Natural killer cell (primary cell): Measurements from ENCODE around the gene TSC22D3. TPM values are rescaled to one million over a fixed set of nuclear protein-coding genes. Genes with fewer than 3 reads are reported as not detected.

Source experiments
- ATAC-seq, 3 donors: fragments of 150-1000 bp in 2 of 3; fragments of 200-7000 bp in 1 of 3; cut with Tn5 transposase; 1 replicate in 1 of 3; 2 replicates in 2 of 3; pipeline ENCODE4 v1.10.0; 2021; ENCODE audit warnings: mild to moderate bottlenecking in 2 of 3, moderate library complexity in 2 of 3
- DNase-seq, 2 donors: peaks; one replicate each; pipeline versions ENCODE4 v3.0.0 to v3.0.0-alpha.2; 2013 to 2021; ENCODE audit warnings: mixed read lengths in 1 of 2
- H3K27ac ChIP-seq: one replicate; pipeline ENCODE4 v1.5.1; 2013; ENCODE audit warnings: mild to moderate bottlenecking, low read length
- H3K27me3 ChIP-seq: one replicate; pipeline ENCODE4 v1.6.1; 2013; ENCODE audit warnings: low read length; ENCODE audit not compliant: control insufficient read depth, insufficient read depth
- H3K36me3 ChIP-seq: one replicate; pipeline ENCODE4 v1.6.1; 2013; ENCODE audit warnings: low read length; ENCODE audit not compliant: control insufficient read depth, insufficient read depth
- H3K4me1 ChIP-seq: one replicate; pipeline ENCODE4 v1.6.1; 2013; ENCODE audit warnings: low read length; ENCODE audit not compliant: control insufficient read depth, insufficient read depth
- H3K4me3 ChIP-seq: one replicate; pipeline ENCODE4 v1.5.1; 2013; ENCODE audit warnings: low read length
- H3K9me3 ChIP-seq: one replicate; pipeline ENCODE4 v1.6.1; 2013; ENCODE audit warnings: low read length; ENCODE audit not compliant: control insufficient read depth, insufficient read depth
- H3K27ac Mint-ChIP-seq, 2 donors: one replicate each; pipeline ENCODE4 v1.8.0; 2022; ENCODE audit warnings: mild to moderate bottlenecking in 2 of 2, mixed read lengths in 2 of 2, moderate library complexity in 1 of 2
- H3K27me3 Mint-ChIP-seq, 2 donors: one replicate each; pipeline ENCODE4 v1.8.0; 2022; ENCODE audit warnings: low read depth in 2 of 2, mixed read lengths in 2 of 2
- H3K36me3 Mint-ChIP-seq: one replicate; pipeline ENCODE4 v1.8.0; 2022; ENCODE audit warnings: mixed read lengths
- H3K4me1 Mint-ChIP-seq, 2 donors: one replicate each; pipeline ENCODE4 v1.8.0; 2022; ENCODE audit warnings: mixed read lengths in 2 of 2
- H3K4me3 Mint-ChIP-seq: one replicate; pipeline ENCODE4 v1.8.0; 2022; ENCODE audit warnings: mild to moderate bottlenecking, moderate library complexity, mixed read lengths
- H3K9me3 Mint-ChIP-seq, 2 donors: one replicate each; pipeline ENCODE4 v1.8.0; 2022; ENCODE audit warnings: mixed read lengths in 2 of 2
- CTCF ChIP-seq: fragments of 200-600 bp; IDR thresholded peaks from one replicate; pipeline ENCODE4 v1.8.0; 2022; ENCODE audit warnings: antibody characterized with exemption
- WGBS: methylation state at CpG from one replicate; pipeline ENCODE4 v1.1.7; 2013; ENCODE audit warnings: missing lambda C conversion rate; ENCODE audit not compliant: insufficient coverage; 5-methylcytosine and 5-hydroxymethylcytosine counted together
- intact Hi-C: fragments of 100-400 bp; cut with micrococcal nuclease; formaldehyde crosslinking; loops from one replicate; pipeline ENCODE4 v1.14.2; 2022
- total RNA-seq, 4 donors: library from RNA; stranded (reverse); fragments of 120-200 nt in 1 of 4; gene quantifications; one replicate each; pipeline versions ENCODE4 v1.2.3 to v1.2.4, GENCODE V29; 2013 to 2022

TSC22D3 gene
- total RNA-seq, 3 donors from 2014 or later (not counting 1 experiment from before 2014, with no cell fraction given), result 895 to 1,800 (median 1,053) TPM

GRCh38 chrX:107743995-107744394 is 31.6 kb downstream of the TSC22D3 start:
- H3K36me3 Mint-ChIP-seq, result no peaks in the 10 kb centered on the region
- no peaks in the 10 kb centered on the region for H3K9me3 Mint-ChIP-seq
- Histone ChIP-seq H3K36me3 (no peaks in the 10 kb centered on the region), H3K9me3 (no peaks in the 10 kb centered on the region), H3K4me1 (peaks cover 29% of the 10 kb centered on the region), H3K27me3 (no peaks in the 10 kb centered on the region), H3K4me3 (no peak overlapping the region), H3K27ac (no peak overlapping the region)
- DNase-seq (no peak), ATAC-seq (no peak)
- intact Hi-C loops, result loop anchor here (2.0 kb wide), 1 partner anchor 27 kb away; no protein-coding TSS in a partner anchor
- 100% methylated on average over 6 of the region's 7 CpGs for WGBS
- H3K27ac Mint-ChIP-seq, result no peak overlapping the region
- H3K4me1 Mint-ChIP-seq, result peaks cover 28 to 29% of the 10 kb centered on the region in 2 donors
- H3K4me3 Mint-ChIP-seq, result no peak overlapping the region
- no peaks in the 10 kb centered on the region for H3K27me3 Mint-ChIP-seq
- no peak for TF ChIP-seq CTCF

GRCh38 chrX:107742700-107743191 is 32.8 kb downstream of the TSC22D3 start:
- H3K4me3 Mint-ChIP-seq, result peak overlapping the region; percentile 85
- 60% methylated on average over 23 of the region's 23 CpGs for WGBS
- H3K4me1 Mint-ChIP-seq, result peaks cover 28 to 29% of the 10 kb centered on the region in 2 donors
- H3K27me3 Mint-ChIP-seq, result no peaks in the 10 kb centered on the region
- Histone ChIP-seq H3K4me3 (no peak overlapping the region), H3K27me3 (no peaks in the 10 kb centered on the region), H3K27ac (peak overlapping the region; percentile 62), H3K4me1 (peaks cover 29% of the 10 kb centered on the region), H3K36me3 (no peaks in the 10 kb centered on the region), H3K9me3 (no peaks in the 10 kb centered on the region)
- no peaks in the 10 kb centered on the region for H3K36me3 Mint-ChIP-seq
- no peak for TF ChIP-seq CTCF
- ATAC-seq, result no peak
- H3K27ac Mint-ChIP-seq, result peak overlapping the region; percentile 91 to 94
- no peaks in the 10 kb centered on the region for H3K9me3 Mint-ChIP-seq
- no peak for DNase-seq
- intact Hi-C loops, result loop anchor here (1.0 to 2.0 kb wide), 2 partner anchors 26 to 69 kb away; no protein-coding TSS in a partner anchor

GRCh38 chrX:107741404-107741790 is 34.2 kb downstream of the TSC22D3 start:
- H3K4me1 Mint-ChIP-seq, result peaks cover 28 to 29% of the 10 kb centered on the region in 2 donors
- peak overlapping the region; percentile 62 for H3K27ac ChIP-seq
- TF ChIP-seq CTCF, result no peak
- DNase-seq, result no peak
- H3K4me1 ChIP-seq, result peaks cover 29% of the 10 kb centered on the region
- no peak overlapping the region for H3K4me3 ChIP-seq
- no peaks in the 10 kb centered on the region for H3K36me3 ChIP-seq
- peak in 2 of 3 donors; percentile 2 to 4 for ATAC-seq
- H3K9me3 Mint-ChIP-seq, result no peaks in the 10 kb centered on the region
- H3K36me3 Mint-ChIP-seq, result no peaks in the 10 kb centered on the region
- peak overlapping the region; percentile 85 for H3K4me3 Mint-ChIP-seq
- H3K27ac Mint-ChIP-seq, result peak overlapping the region; percentile 91 to 94
- H3K27me3 ChIP-seq, result no peaks in the 10 kb centered on the region
- intact Hi-C loops, result no loop called here
- WGBS, result 52% methylated on average over 6 of the region's 7 CpGs
- H3K27me3 Mint-ChIP-seq, result no peaks in the 10 kb centered on the region
- no peaks in the 10 kb centered on the region for H3K9me3 ChIP-seq

GRCh38 chrX:107739541-107739940 is 36.0 kb downstream of the TSC22D3 start:
- intact Hi-C loops, result no loop called here
- TF ChIP-seq CTCF, result no peak

More at GRCh38 chrX:107739541-107739940, 36.0 kb downstream of the TSC22D3 start:
- no peak for ATAC-seq
- Histone ChIP-seq H3K36me3 (no peaks in the 10 kb centered on the region), H3K27ac (no peak overlapping the region), H3K27me3 (no peaks in the 10 kb centered on the region), H3K9me3 (no peaks in the 10 kb centered on the region), H3K4me1 (peaks cover 29% of the 10 kb centered on the region), H3K4me3 (no peak overlapping the region)
- Mint-ChIP-seq H3K36me3 (no peaks in the 10 kb centered on the region), H3K9me3 (no peaks in the 10 kb centered on the region), H3K4me3 (no peak overlapping the region), H3K27ac (peak overlapping the region in 1 of 2 donors; percentile 36), H3K27me3 (no peaks in the 10 kb centered on the region), H3K4me1 (peaks cover 19 to 29% of the 10 kb centered on the region in 2 donors)
- 100% methylated on average over 1 of the region's 3 CpGs for WGBS
- no peak for DNase-seq
